GM12878 (cell line): Measurements from ENCODE around the gene INSRR. TPM values are rescaled to one million over a fixed set of nuclear protein-coding genes. Genes with fewer than 3 reads are reported as not detected.

Experiments
- ATAC-seq: fragments of 200-7000 bp; cut with Tn5 transposase; 3 replicates; pipeline ENCODE4 v1.9.1; 2020; ENCODE audit warnings: mild to moderate bottlenecking, moderate library complexity
- BruUV-seq: library from RNA; stranded (reverse); fragments of 400-500 nt; replicated peaks from 2 replicates; lab custom pipeline; 2021; lab: Mats Ljungman, UMichigan
- CTCF ChIA-PET: fragments of 300-600 bp; sonication (Branson Sonifier 250); formaldehyde crosslinking; extraction: SDS; loops from one replicate; lab custom pipeline; 2021; ENCODE audit warnings: inconsistent platforms; lab: Yijun Ruan, JAX
- POLR2A ChIA-PET: fragments of 350-600 bp; formaldehyde crosslinking; extraction: SDS; loops from one replicate; lab custom pipeline; 2021; ENCODE audit warnings: inconsistent platforms; lab: Charles Lee
- RAD21 ChIA-PET: fragments of 300-600 bp; sonication (Branson Sonifier 250); formaldehyde crosslinking; loops from one replicate; lab custom pipeline; 2023; ENCODE audit warnings: antibody characterized with exemption; ENCODE audit not compliant: unreplicated experiment; lab: Charles Lee
- SMC1A ChIA-PET: fragments of 300-600 bp; sonication (Branson Sonifier 250); formaldehyde crosslinking; loops from one replicate; lab custom pipeline; 2023; ENCODE audit not compliant: unreplicated experiment, uncharacterized antibody; lab: Charles Lee
- DNase-seq: peaks from one replicate; pipeline ENCODE4 v3.0.0-alpha.2; 2011; ENCODE audit warnings: low read depth, low spot score
- FAIRE-seq: peaks from 3 replicates; lab custom pipeline; 2011; peaks lifted over from hg19 to GRCh38; lab: Jason Lieb, UNC
- H2AFZ ChIP-seq: 2 replicates; pipeline ENCODE4 v1.6.0; 2011; ENCODE audit warnings: low read depth, low read length, control low read depth; ENCODE audit not compliant: control insufficient read depth
- H3K27ac ChIP-seq: 2 replicates; pipeline ENCODE4 v1.5.1; 2011; ENCODE audit warnings: control low read depth; ENCODE audit not compliant: control insufficient read depth, insufficient read depth
- H3K27me3 ChIP-seq, 2 experiments: replicated peaks in 1 of 2; 2 replicates each; pipeline versions ENCODE4 v1.6.0 to v1.6.1; 2011; ENCODE audit warnings: low read length in 1 of 2; ENCODE audit not compliant: control insufficient read depth in 2 of 2, insufficient read depth in 2 of 2
- H3K36me3 ChIP-seq, 2 experiments: 2 replicates each; pipeline ENCODE4 v1.5.1; 2011; ENCODE audit warnings: low read length in 1 of 2; ENCODE audit not compliant: control insufficient read depth in 2 of 2, insufficient read depth in 2 of 2
- H3K4me1 ChIP-seq: 2 replicates; pipeline ENCODE4 v1.6.1; 2011; ENCODE audit warnings: mild to moderate bottlenecking, low read length, moderate library complexity, mixed read lengths; ENCODE audit not compliant: control insufficient read depth, insufficient read depth
- H3K4me2 ChIP-seq: 2 replicates; pipeline ENCODE4 v1.6.0; 2011; ENCODE audit warnings: control low read depth; ENCODE audit not compliant: control insufficient read depth, insufficient read depth
- H3K4me3 ChIP-seq: fragments of 200-600 bp; sonication (generic); 2 replicates; pipeline ENCODE4 v1.5.1; 2016
- H3K79me2 ChIP-seq: 2 replicates; pipeline ENCODE4 v1.6.0; 2011; ENCODE audit warnings: low read length; ENCODE audit not compliant: control insufficient read depth, insufficient read depth
- H3K9ac ChIP-seq: 2 replicates; pipeline ENCODE4 v1.8.0; 2011; ENCODE audit warnings: low read length, control low read depth, mixed read lengths; ENCODE audit not compliant: control insufficient read depth, insufficient read depth
- H3K9me3 ChIP-seq: replicated peaks from 3 replicates; pipeline ENCODE4 v1.5.1; 2011; ENCODE audit warnings: mild to moderate bottlenecking, low read length; ENCODE audit not compliant: control insufficient read depth, insufficient read depth
- H4K20me1 ChIP-seq: 2 replicates; pipeline ENCODE4 v1.6.0; 2011; ENCODE audit not compliant: control insufficient read depth, insufficient read depth
- ATF2 ChIP-seq: IDR thresholded peaks from 2 replicates; pipeline ENCODE4 v1.6.1; 2012; ENCODE audit warnings: low read length, inconsistent platforms
- BACH1 ChIP-seq: fragments of 450-650 bp; IDR thresholded peaks from 2 replicates; pipeline ENCODE4 v1.6.1; 2017; ENCODE audit warnings: mild to moderate bottlenecking, borderline replicate concordance
- CHD1 ChIP-seq: IDR thresholded peaks from 2 replicates; pipeline ENCODE4 v1.6.1; 2012; ENCODE audit warnings: low read depth, low read length, improper control_type of control experiment
- ESRRA ChIP-seq: IDR thresholded peaks from 2 replicates; pipeline ENCODE4 v1.6.1; 2012; ENCODE audit warnings: mild to moderate bottlenecking, low read length, improper control_type of control experiment
- FOXK2 ChIP-seq: fragments of 450-650 bp; IDR thresholded peaks from 2 replicates; pipeline ENCODE4 v1.6.1; 2017; ENCODE audit warnings: mild to moderate bottlenecking, moderate library complexity
- HDAC6 ChIP-seq: fragments of 200-600 bp; sonication (generic); IDR thresholded peaks from one replicate; pipeline ENCODE4 v1.8.0; 2017; ENCODE audit warnings: antibody characterized with exemption; ENCODE audit not compliant: unreplicated experiment
- IRF4 ChIP-seq: IDR thresholded peaks from 2 replicates; pipeline ENCODE4 v1.6.1; 2011; ENCODE audit warnings: low read depth, low read length
- JUND ChIP-seq: IDR thresholded peaks from 2 replicates; pipeline ENCODE4 v1.6.1; 2012; ENCODE audit warnings: low read depth, mild to moderate bottlenecking, low read length, improper control_type of control experiment, moderate library complexity
- MTA2 ChIP-seq: fragments of 450-650 bp; IDR thresholded peaks from 2 replicates; pipeline ENCODE4 v1.6.1; 2016; ENCODE audit warnings: low read depth, mild to moderate bottlenecking, moderate library complexity
- PAX5 ChIP-seq: IDR thresholded peaks from 2 replicates; pipeline ENCODE4 v1.6.1; 2011; ENCODE audit warnings: low read depth, low read length, borderline replicate concordance
- PBX3 ChIP-seq: IDR thresholded peaks from 2 replicates; pipeline ENCODE4 v1.6.1; 2011; ENCODE audit warnings: mild to moderate bottlenecking, low read depth, low read length, moderate library complexity; ENCODE audit not compliant: insufficient replicate concordance
- ZBED1 ChIP-seq: IDR thresholded peaks from 2 replicates; pipeline ENCODE4 v1.6.1; 2016; ENCODE audit warnings: borderline replicate concordance
- ZBTB4 ChIP-seq: fragments of 450-650 bp; formaldehyde crosslinking; IDR thresholded peaks from 2 replicates; pipeline ENCODE4 v1.4.0; 2022; ENCODE audit warnings: mild to moderate bottlenecking, moderate library complexity
- ZNF384 ChIP-seq: IDR thresholded peaks from 2 replicates; pipeline ENCODE4 v1.6.1; 2012; ENCODE audit warnings: low read depth, mild to moderate bottlenecking, low read length, improper control_type of control experiment, borderline replicate concordance
- WGBS: methylation state at CpG from one replicate; pipeline ENCODE4 v1.1.6; 2016; ENCODE audit warnings: low lambda C conversion rate; ENCODE audit not compliant: insufficient replicate concordance, insufficient coverage; ENCODE audit errors: missing lambda C conversion rate; 5-methylcytosine and 5-hydroxymethylcytosine counted together
- in situ Hi-C: fragments of 300-500 bp; cut with MboI; formaldehyde crosslinking; loops from 9 replicates; pipeline ENCODE4 v1.14.3; 2018; ENCODE audit warnings: mixed read lengths
- intact Hi-C: fragments of 100-400 bp; cut with micrococcal nuclease; formaldehyde crosslinking; loops from one replicate; pipeline ENCODE4 v1.14.2; 2022; ENCODE audit not compliant: unreplicated experiment
- polyA plus RNA-seq, 11 experiments: library from polyadenylated mRNA; depleted of rRNA in 4 of 11; unstranded in 6 of 11; stranded (reverse) in 5 of 11; fragments of >200 nt; fragmentation: Nextera tagmentation in 4 of 11; fragmentation: Illumina TruSeq in 1 of 11; extraction: Ambion mirVana in 4 of 11; extraction: Trizol in 1 of 11; gene quantifications; 1 replicate in 1 of 11; 2 replicates in 10 of 11; pipeline versions ENCODE4 v1.2.1 to v1.2.3, GENCODE V29; 2011 to 2016; ENCODE audit warnings: inconsistent platforms in 2 of 11, missing spikeins in 2 of 11, low read depth in 1 of 11
- total RNA-seq, 4 experiments: library from RNA; depleted of rRNA in 3 of 4; stranded (reverse); fragments of >200 nt in 3 of 4; fragmentation: Illumina TruSeq in 1 of 4; extraction: Trizol in 1 of 4; gene quantifications; 2 replicates each; pipeline versions ENCODE4 v1.2.1 to v1.2.3, GENCODE V29; 2013 to 2021
- TF ChIP-seq, protein P1 (sequence below): fragments of 450-650 bp; IDR thresholded peaks from 2 replicates; pipeline ENCODE4 v1.6.1; 2016; ENCODE audit warnings: mild to moderate bottlenecking
- TF ChIP-seq, protein P2 (sequence below): fragments of 450-650 bp; IDR thresholded peaks from 2 replicates; pipeline ENCODE4 v1.6.1; 2016; ENCODE audit warnings: mild to moderate bottlenecking

INSRR gene
- total and polyA plus RNA-seq, 10 of the 15 experiments (the other 5 are each of a cell fraction or from before 2014, with no cell fraction given), result 0.01 TPM; not detected in 9

- ATAC-seq, result no peak
- H4K20me1 ChIP-seq, result no peaks in the 10 kb centered on the region
- H3K4me1 ChIP-seq, result no peaks in the 10 kb centered on the region
- ChIA-PET CTCF (interaction anchor here (0.7 to 1.6 kb wide), 4 partner anchors 11 to 175 kb away, joined by 3 to 5 read pairs (median 4); no protein-coding TSS in a partner anchor), SMC1A (interaction anchor here (0.5 to 1.1 kb wide), 2 partner anchors 144 to 173 kb away, joined by 3 read pairs; no protein-coding TSS in a partner anchor), RAD21 (interaction anchor here (1.2 to 1.6 kb wide), 2 partner anchors 175 to 189 kb away, joined by 3 to 4 read pairs; no protein-coding TSS in a partner anchor), POLR2A (no interaction called here)
- H3K4me3 ChIP-seq, result no peak overlapping the region
- no peak overlapping the region for H2AFZ ChIP-seq
- H3K4me2 ChIP-seq, result no peak overlapping the region
- 7% methylated on average over 6 of the region's 6 CpGs for WGBS
- H3K27ac ChIP-seq, result no peak overlapping the region
- no peaks in the 10 kb centered on the region for H3K9me3 ChIP-seq
- no peaks in the 10 kb centered on the region for H3K79me2 ChIP-seq
- BruUV-seq, result no TSS peak
- H3K36me3 ChIP-seq, result no peaks in the 10 kb centered on the region
- no peak for FAIRE-seq
- H3K9ac ChIP-seq, result no peak overlapping the region
- intact Hi-C loops (no loop called here), in situ Hi-C loops (no loop called here)
- H3K27me3 ChIP-seq, result peaks cover 0 to 6% of the 10 kb centered on the region in 2 experiments; a peak in 3 of 4 replicates
- DNase-seq, result no peak
- TF ChIP-seq ZBED1 (no peak), MTA2 (no peak), BACH1 (no peak), PBX3 (no peak), ESRRA (no peak), FOXK2 (no peak), HDAC6 (no peak), PAX5 (no peak), IRF4 (no peak), CHD1 (no peak), ATF2 (no peak), JUND (no peak), ZNF384 (no peak), ZBTB4 (CRISPR knock-in tag) (no peak)
- TF ChIP-seq, protein P1, sequence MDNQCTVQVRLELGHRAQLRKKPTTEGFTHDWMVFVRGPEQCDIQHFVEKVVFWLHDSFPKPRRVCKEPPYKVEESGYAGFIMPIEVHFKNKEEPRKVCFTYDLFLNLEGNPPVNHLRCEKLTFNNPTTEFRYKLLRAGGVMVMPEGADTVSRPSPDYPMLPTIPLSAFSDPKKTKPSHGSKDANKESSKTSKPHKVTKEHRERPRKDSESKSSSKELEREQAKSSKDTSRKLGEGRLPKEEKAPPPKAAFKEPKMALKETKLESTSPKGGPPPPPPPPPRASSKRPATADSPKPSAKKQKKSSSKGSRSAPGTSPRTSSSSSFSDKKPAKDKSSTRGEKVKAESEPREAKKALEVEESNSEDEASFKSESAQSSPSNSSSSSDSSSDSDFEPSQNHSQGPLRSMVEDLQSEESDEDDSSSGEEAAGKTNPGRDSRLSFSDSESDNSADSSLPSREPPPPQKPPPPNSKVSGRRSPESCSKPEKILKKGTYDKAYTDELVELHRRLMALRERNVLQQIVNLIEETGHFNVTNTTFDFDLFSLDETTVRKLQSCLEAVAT, result no peak
- TF ChIP-seq, protein P2, sequence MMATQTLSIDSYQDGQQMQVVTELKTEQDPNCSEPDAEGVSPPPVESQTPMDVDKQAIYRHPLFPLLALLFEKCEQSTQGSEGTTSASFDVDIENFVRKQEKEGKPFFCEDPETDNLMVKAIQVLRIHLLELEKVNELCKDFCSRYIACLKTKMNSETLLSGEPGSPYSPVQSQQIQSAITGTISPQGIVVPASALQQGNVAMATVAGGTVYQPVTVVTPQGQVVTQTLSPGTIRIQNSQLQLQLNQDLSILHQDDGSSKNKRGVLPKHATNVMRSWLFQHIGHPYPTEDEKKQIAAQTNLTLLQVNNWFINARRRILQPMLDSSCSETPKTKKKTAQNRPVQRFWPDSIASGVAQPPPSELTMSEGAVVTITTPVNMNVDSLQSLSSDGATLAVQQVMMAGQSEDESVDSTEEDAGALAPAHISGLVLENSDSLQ, result no peak
Observed at GRCh38 chr1:156900896-156901589, 42.1 kb upstream of the INSRR start.
